ENCODE data around the gene KIF9.

GRCh38 chr3:47274652-47275051 lies 7.9 kb downstream of the KIF9 start:
- TF ChIP-seq, protein P1, sequence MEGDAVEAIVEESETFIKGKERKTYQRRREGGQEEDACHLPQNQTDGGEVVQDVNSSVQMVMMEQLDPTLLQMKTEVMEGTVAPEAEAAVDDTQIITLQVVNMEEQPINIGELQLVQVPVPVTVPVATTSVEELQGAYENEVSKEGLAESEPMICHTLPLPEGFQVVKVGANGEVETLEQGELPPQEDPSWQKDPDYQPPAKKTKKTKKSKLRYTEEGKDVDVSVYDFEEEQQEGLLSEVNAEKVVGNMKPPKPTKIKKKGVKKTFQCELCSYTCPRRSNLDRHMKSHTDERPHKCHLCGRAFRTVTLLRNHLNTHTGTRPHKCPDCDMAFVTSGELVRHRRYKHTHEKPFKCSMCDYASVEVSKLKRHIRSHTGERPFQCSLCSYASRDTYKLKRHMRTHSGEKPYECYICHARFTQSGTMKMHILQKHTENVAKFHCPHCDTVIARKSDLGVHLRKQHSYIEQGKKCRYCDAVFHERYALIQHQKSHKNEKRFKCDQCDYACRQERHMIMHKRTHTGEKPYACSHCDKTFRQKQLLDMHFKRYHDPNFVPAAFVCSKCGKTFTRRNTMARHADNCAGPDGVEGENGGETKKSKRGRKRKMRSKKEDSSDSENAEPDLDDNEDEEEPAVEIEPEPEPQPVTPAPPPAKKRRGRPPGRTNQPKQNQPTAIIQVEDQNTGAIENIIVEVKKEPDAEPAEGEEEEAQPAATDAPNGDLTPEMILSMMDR (IDR thresholded peaks at IDR 0.05; ENCODE audit: low read length), result no peak
- TF ChIP-seq EZH2 (IDR thresholded peaks at IDR 0.05; ENCODE audit: borderline replicate concordance, low read length), result no peak
